Activated T-cell treated with anti-CD3 and anti-CD28 coated beads for 1 hour (primary cell): ENCODE measurements around the gene CPO.
"Not testable (repeated sequence)": the region's sequence is repeated elsewhere in the genome, so short reads cannot be mapped to it uniquely, and the experiment has no call there.

Source experiments
- DNase-seq: peaks from one replicate; pipeline ENCODE4 v3.0.0-alpha.2; 2020; ENCODE audit warnings: low read depth

The CPO gene

GRCh38 chr2:206939340-206939739 lies at the start of gene CPO:
Gene CPO (plus strand): TSS chr2:206939518. CDS start chr2:206939600, 82 bp downstream.
- no peak for DNase-seq

- DNase-seq = no peak
These were observed 49.1 kb upstream of the CPO start for GRCh38 chr2:206890179-206890578.

GRCh38 chr2:206890926-206891325 lies 48.4 kb upstream of the CPO start:
- no peak for DNase-seq

- no peak for DNase-seq
These were observed 24.2 kb upstream of the CPO start for GRCh38 chr2:206915121-206915520.

GRCh38 chr2:206918263-206918662 lies 21.1 kb upstream of the CPO start:
- no peak for DNase-seq

- no peak for DNase-seq
These were observed 19.0 kb upstream of the CPO start for GRCh38 chr2:206920310-206920709.

- no peak for DNase-seq
These were observed 18.4 kb upstream of the CPO start for GRCh38 chr2:206920951-206921350.

- no peak for DNase-seq
These were observed 17.8 kb upstream of the CPO start for GRCh38 chr2:206921529-206921928.

GRCh38 chr2:206935991-206936842 lies 3.1 kb upstream of the CPO start:
- DNase-seq = no peak

- no peak for DNase-seq
These were observed 2.5 kb upstream of the CPO start for GRCh38 chr2:206936843-206937230.

GRCh38 chr2:206937555-206937954 lies 1.8 kb upstream of the CPO start:
- DNase-seq = no peak

- no peak for DNase-seq
These were observed 1.2 kb downstream of the CPO start for GRCh38 chr2:206940546-206940945.

- DNase-seq = no peak
These were observed 3.5 kb downstream of the CPO start for GRCh38 chr2:206942592-206943478.

- DNase-seq = not testable (repeated sequence)
These were observed 14.1 kb downstream of the CPO start for GRCh38 chr2:206953404-206953803.

- no peak for DNase-seq
These were observed 15.9 kb downstream of the CPO start for GRCh38 chr2:206955253-206955652.

GRCh38 chr2:206958261-206958660 lies 18.9 kb downstream of the CPO start:
- DNase-seq = no peak

- no peak for DNase-seq
These were observed 23.6 kb downstream of the CPO start for GRCh38 chr2:206962966-206963365.

GRCh38 chr2:206968134-206969086 lies 29.1 kb downstream of the CPO start:
- no peak for DNase-seq

GRCh38 chr2:206969192-206969591 lies 29.9 kb downstream of the CPO start:
- DNase-seq = no peak

GRCh38 chr2:206970589-206971360 lies 31.5 kb downstream of the CPO start:
- no peak for DNase-seq

GRCh38 chr2:206971805-206972204 lies 32.5 kb downstream of the CPO start:
- no peak for DNase-seq
